GM12892 (cell line): Measurements from ENCODE around the gene KANK4.

Source experiments
- POLR2A ChIP-seq: IDR thresholded peaks from 2 replicates; pipeline ENCODE4 v1.6.1; 2011; ENCODE audit warnings: low read depth, low read length, control low read depth
- POLR2AphosphoS5 ChIP-seq: IDR thresholded peaks from 2 replicates; pipeline ENCODE4 v1.6.1; 2011; ENCODE audit warnings: low read depth, low read length, control low read depth

DNA sequence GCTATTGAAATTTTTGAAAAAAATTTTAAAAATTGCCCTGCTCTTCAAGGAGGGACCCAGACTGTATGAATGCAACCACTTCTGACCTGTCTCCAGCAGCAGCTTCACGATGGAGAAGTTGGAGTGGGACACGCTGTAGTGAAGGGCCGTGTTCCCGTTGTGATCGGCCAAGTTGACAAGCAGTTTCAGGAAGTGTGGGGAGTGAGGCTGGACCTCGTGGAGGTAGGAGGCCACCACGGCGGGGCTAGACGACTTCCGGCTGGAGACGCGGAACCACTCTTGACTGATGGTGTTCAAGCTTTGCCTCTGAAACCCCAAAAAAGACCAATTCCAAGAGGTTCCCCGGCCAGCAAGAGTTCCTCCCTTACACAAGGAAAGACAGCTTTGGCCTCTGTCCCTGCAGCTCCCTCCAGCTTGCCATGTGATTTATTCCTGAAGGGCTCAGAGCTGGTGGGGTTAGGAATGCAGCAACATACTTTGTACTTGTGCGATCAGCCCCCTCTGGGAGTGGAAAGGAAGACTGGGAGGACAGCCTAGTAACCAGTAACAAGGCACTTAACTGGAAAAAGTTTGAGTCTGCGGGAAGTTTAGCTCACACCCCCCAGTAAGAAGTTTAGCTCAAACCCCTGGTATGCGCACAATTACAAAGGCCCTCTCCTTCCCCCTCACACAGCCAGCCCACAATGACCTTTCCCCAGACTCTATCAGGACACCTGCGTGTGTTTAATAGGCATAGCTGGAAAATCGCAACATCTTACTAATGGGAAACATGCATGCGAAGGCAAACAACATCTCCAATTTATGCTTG, 56.0 kb downstream of the KANK4 start:
- TF ChIP-seq POLR2A, result no peak
- TF ChIP-seq POLR2AphosphoS5, result no peak
